Measurements from ENCODE around the gene RAP1GAP2.

Gene RAP1GAP2

DNA sequence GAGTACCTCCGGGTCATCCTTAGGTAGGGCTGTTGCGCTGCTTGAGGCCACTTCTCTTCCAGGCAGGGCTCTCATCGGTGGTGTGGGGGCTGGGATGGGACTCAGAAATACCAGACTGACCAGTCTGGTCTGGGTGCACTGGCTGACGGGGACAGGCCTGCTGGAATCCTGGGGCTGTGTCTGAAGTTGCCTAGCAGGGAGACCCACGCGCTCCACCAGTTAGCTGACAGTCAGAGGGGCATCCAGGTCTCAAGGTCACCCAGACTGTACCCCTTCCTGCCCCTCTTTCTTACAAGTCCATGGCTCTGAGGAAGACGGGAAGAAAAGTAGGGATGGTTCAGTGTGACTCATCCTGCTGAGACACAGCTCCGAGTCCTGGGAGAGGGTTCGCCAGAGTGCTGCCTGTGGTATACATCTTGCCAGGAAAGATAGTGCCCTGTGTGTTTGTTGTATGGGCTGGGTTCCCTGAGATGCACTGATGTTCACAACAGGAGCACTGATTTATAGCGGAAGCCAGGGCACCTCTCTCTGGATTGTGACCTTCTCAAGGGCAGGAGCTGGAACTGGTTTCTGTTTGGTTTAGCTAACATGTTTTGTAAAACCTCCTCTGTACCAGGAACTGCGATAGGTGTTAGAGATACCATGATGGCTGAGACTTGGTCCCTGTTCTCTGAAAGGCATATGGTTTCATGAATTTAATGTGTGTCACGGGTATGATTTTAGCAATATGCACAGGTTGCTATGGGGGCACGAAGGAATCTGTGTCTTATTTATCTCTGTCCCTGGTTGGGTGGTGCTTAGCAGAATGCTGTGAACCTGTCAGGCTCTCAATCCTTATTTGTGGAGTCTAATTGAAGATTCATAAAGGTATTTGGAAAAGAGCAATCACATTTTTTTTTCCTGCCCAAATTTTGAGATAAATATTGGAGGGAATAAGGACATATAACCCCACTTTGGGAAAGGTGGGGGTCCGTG is 169.7 kb downstream of the RAP1GAP2 start:
- H3K27ac ChIP-seq (ENCODE audit: low read length), result no peak overlapping the region

DNA sequence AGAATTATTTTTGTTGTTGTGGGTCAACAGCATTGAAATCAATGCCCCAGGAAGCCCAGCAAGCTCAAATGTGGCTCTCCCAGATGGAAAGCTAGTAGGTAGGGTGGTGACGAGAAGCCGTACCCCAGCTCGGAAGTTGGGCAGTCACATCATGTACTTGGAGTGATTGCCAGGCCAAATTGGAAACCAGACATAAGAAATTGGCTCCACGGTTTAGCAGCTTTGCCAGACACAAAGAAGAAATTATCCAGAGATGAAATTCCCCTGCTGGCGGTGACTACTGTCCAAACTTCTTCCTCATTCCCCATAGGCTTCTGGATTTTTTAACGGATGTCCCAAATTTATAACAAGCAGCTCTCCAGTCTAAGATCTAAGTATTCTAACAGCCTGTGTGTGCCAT is 171.3 kb downstream of the RAP1GAP2 start:
- peak overlapping the region; percentile 47 for H3K27ac ChIP-seq (ENCODE audit: low read length)
- H3K36me3 ChIP-seq (ENCODE audit: control insufficient read depth in 1 of 2, insufficient read depth in 2 of 2, low read length in 2 of 2), result no peaks in the 10 kb centered on the region
- no peaks in the 10 kb centered on the region for H3K9me3 ChIP-seq (ENCODE audit: control insufficient read depth in 1 of 2, low read length in 2 of 2)
- H3K4me3 ChIP-seq (ENCODE audit: low read depth in 1 of 2, low read length in 2 of 2), result no peak overlapping the region
- H3K27me3 ChIP-seq (ENCODE audit: low read depth, low read length), result no peaks in the 10 kb centered on the region
- H3K4me1 ChIP-seq (ENCODE audit: control insufficient read depth in 1 of 2, insufficient read depth in 2 of 2, low read length in 2 of 2), result peaks cover 6 to 7% of the 10 kb centered on the region in 2 donors

More for the DNA sequence above, 169.7 kb downstream of the RAP1GAP2 start:
- peaks cover 6 to 7% of the 10 kb centered on the region in 2 donors for H3K4me1 ChIP-seq (ENCODE audit: control insufficient read depth in 1 of 2, insufficient read depth in 2 of 2, low read length in 2 of 2)
- H3K9me3 ChIP-seq (ENCODE audit: control insufficient read depth in 1 of 2, low read length in 2 of 2), result no peaks in the 10 kb centered on the region
- no peaks in the 10 kb centered on the region for H3K27me3 ChIP-seq (ENCODE audit: low read depth, low read length)
- no peak overlapping the region for H3K4me3 ChIP-seq (ENCODE audit: low read depth in 1 of 2, low read length in 2 of 2)
- H3K36me3 ChIP-seq (ENCODE audit: control insufficient read depth in 1 of 2, insufficient read depth in 2 of 2, low read length in 2 of 2), result no peaks in the 10 kb centered on the region

DNA sequence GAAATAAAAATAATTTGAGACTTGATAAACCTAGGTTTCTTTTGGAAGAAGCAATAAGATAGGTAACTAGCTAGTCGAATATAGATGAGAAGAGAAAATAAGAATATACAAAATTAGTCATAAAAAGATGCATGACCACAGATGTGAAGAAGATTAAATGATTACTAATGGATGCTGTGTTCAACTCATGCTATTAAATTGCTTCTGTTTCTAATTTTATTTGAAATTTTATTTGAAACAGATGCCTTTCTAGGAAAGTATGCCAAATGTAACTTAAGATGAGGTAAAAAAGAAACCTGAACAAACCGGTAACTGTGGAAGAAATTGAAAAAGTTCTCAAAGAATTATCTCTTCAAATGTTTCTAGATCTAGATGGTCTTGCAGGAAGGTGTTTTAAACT is 175.6 kb downstream of the RAP1GAP2 start:
- Histone ChIP-seq H3K36me3 (ENCODE audit: control insufficient read depth in 1 of 2, insufficient read depth in 2 of 2, low read length in 2 of 2) (no peaks in the 10 kb centered on the region), H3K4me1 (ENCODE audit: control insufficient read depth in 1 of 2, insufficient read depth in 2 of 2, low read length in 2 of 2) (peaks cover 0 to 7% of the 10 kb centered on the region in 2 donors), H3K4me3 (ENCODE audit: low read depth in 1 of 2, low read length in 2 of 2) (no peak overlapping the region), H3K27me3 (ENCODE audit: low read depth, low read length) (no peaks in the 10 kb centered on the region), H3K9me3 (ENCODE audit: control insufficient read depth in 1 of 2, low read length in 2 of 2) (no peaks in the 10 kb centered on the region), H3K27ac (ENCODE audit: low read length) (no peak overlapping the region)

DNA sequence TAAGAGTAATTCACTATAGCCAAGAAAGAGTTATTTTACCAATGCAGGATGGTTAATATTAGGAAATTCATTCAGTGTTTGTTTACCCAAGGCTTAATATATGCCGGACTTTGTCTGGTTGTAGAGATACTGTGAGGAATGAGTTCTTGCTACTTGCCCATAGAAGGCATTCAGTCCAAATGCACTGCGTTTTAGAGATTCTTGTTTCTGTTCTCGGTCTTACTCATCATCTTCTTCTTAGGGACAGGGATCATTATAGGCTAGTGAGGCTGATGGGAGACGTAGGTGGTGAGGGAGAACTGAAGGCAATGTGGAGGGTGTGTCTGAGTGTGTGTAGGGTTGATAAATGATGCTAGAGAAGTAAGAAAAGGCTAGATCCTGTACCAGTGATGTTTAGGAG is 176.5 kb downstream of the RAP1GAP2 start:
- Histone ChIP-seq H3K9me3 (ENCODE audit: control insufficient read depth in 1 of 2, low read length in 2 of 2) (no peaks in the 10 kb centered on the region), H3K27ac (ENCODE audit: low read length) (no peak overlapping the region)

DNA sequence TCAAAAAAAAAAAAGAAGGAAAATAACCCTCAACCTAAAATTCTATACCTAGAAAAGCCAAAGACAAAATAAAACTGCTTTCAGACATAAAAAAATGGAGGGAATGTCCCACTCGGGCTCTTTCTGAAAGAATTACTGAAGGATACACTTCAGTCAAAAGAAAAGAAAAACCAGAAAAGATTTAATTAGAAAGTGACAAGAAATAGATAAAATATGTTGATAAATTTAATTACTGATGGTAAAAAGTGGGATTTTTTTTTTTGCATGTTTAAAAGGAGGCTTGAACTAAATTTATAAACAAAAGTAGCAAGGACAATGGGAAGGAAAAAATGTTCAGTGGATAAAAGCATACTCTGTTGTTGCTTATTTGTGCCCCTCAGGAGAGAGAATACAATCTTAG is 178.1 kb downstream of the RAP1GAP2 start:
- no peaks in the 10 kb centered on the region for H3K27me3 ChIP-seq (ENCODE audit: low read depth, low read length)
- H3K4me1 ChIP-seq (ENCODE audit: control insufficient read depth in 1 of 2, insufficient read depth in 2 of 2, low read length in 2 of 2), result no peaks in the 10 kb centered on the region
- no peak overlapping the region for H3K27ac ChIP-seq (ENCODE audit: low read length)
- no peaks in the 10 kb centered on the region for H3K9me3 ChIP-seq (ENCODE audit: control insufficient read depth in 1 of 2, low read length in 2 of 2)
- no peak overlapping the region for H3K4me3 ChIP-seq (ENCODE audit: low read depth in 1 of 2, low read length in 2 of 2)
- H3K36me3 ChIP-seq (ENCODE audit: control insufficient read depth in 1 of 2, insufficient read depth in 2 of 2, low read length in 2 of 2), result no peaks in the 10 kb centered on the region

More for the DNA sequence above, 176.5 kb downstream of the RAP1GAP2 start:
- Histone ChIP-seq H3K36me3 (ENCODE audit: control insufficient read depth in 1 of 2, insufficient read depth in 2 of 2, low read length in 2 of 2) (no peaks in the 10 kb centered on the region), H3K4me1 (ENCODE audit: control insufficient read depth in 1 of 2, insufficient read depth in 2 of 2, low read length in 2 of 2) (peaks cover 0 to under 1% of the 10 kb centered on the region in 2 donors), H3K27me3 (ENCODE audit: low read depth, low read length) (no peaks in the 10 kb centered on the region), H3K4me3 (ENCODE audit: low read depth in 1 of 2, low read length in 2 of 2) (no peak overlapping the region)

DNA sequence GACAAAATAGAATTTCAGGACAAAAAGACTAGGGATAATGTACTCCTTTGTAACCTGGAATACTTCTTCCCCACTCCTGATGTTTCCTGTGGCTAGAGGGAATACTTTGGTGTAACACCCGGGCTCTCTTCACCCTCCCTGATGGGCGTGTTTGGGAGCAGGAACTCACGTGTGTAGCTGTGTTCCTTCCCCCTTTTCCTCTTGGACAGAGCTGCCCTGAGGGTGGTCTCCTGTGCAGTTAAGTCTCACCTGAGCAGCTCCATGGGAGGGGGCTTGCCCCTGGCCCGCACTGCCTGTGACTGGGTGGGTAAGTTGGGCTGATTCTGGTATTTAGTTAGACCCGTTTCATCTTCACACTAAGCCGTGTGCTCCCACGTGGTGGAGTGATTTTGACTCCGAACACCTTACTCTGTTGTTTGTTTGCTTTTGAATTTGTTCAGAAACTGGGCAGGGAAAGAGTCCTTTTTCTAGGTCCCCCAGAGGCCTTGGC is 179.3 kb downstream of the RAP1GAP2 start:
- no peaks in the 10 kb centered on the region for H3K9me3 ChIP-seq (ENCODE audit: control insufficient read depth in 1 of 2, low read length in 2 of 2)
- H3K4me3 ChIP-seq (ENCODE audit: low read depth in 1 of 2, low read length in 2 of 2), result peak overlapping the region; percentile 38 to 59
- no peaks in the 10 kb centered on the region for H3K36me3 ChIP-seq (ENCODE audit: control insufficient read depth in 1 of 2, insufficient read depth in 2 of 2, low read length in 2 of 2)
- no peaks in the 10 kb centered on the region for H3K4me1 ChIP-seq (ENCODE audit: control insufficient read depth in 1 of 2, insufficient read depth in 2 of 2, low read length in 2 of 2)
- no peak overlapping the region for H3K27ac ChIP-seq (ENCODE audit: low read length)
- no peaks in the 10 kb centered on the region for H3K27me3 ChIP-seq (ENCODE audit: low read depth, low read length)

DNA sequence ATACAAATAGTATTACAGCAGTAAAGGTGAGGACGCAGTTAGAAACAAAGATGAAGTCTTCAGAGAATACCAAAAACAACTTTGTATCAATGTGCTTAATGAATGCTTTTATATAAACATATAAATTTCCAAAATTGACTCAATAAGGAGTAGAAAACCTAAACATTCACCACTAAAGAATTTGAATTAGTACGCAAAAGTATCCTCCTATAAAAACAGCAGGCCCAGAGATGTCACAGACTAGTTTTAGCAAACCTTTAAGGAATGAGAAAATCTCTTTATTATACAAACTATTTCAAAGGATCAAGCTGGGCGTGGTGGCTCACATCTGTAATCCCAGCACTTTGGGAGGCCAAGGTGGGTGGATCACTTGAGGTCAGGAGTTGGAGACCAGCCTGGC is 180.9 kb downstream of the RAP1GAP2 start:
- Histone ChIP-seq H3K27me3 (ENCODE audit: low read depth, low read length) (no peaks in the 10 kb centered on the region), H3K36me3 (ENCODE audit: control insufficient read depth in 1 of 2, insufficient read depth in 2 of 2, low read length in 2 of 2) (peaks cover 0 to 9% of the 10 kb centered on the region in 2 donors), H3K9me3 (ENCODE audit: control insufficient read depth in 1 of 2, low read length in 2 of 2) (no peaks in the 10 kb centered on the region), H3K27ac (ENCODE audit: low read length) (no peak overlapping the region), H3K4me3 (ENCODE audit: low read depth in 1 of 2, low read length in 2 of 2) (no peak overlapping the region), H3K4me1 (ENCODE audit: control insufficient read depth in 1 of 2, insufficient read depth in 2 of 2, low read length in 2 of 2) (peaks cover 0 to 1% of the 10 kb centered on the region in 2 donors)

DNA sequence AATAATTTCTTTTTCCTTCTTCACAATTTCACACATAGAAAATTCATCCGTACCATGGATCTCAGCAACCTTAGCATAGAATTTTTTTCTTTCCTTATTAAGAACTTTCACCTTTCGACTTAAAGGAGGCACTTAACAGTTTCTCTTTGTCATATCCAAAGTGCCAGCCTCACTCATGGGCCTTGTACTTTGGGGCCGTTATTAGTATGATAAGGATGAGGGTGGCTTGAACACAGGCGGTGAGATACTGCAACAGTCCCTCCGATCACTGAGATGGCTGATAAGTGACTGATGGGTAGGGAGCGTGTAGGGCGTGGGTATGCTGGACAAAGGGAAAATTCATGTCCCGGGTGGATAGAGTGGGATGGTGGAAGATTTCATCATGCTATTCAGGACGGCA is 181.9 kb downstream of the RAP1GAP2 start:
- Histone ChIP-seq H3K27ac (ENCODE audit: low read length) (no peak overlapping the region), H3K4me1 (ENCODE audit: control insufficient read depth in 1 of 2, insufficient read depth in 2 of 2, low read length in 2 of 2) (peaks cover 0 to 4% of the 10 kb centered on the region in 2 donors), H3K4me3 (ENCODE audit: low read depth in 1 of 2, low read length in 2 of 2) (no peak overlapping the region), H3K36me3 (ENCODE audit: control insufficient read depth in 1 of 2, insufficient read depth in 2 of 2, low read length in 2 of 2) (peaks cover 0 to 9% of the 10 kb centered on the region in 2 donors), H3K27me3 (ENCODE audit: low read depth, low read length) (no peaks in the 10 kb centered on the region), H3K9me3 (ENCODE audit: control insufficient read depth in 1 of 2, low read length in 2 of 2) (no peaks in the 10 kb centered on the region)

DNA sequence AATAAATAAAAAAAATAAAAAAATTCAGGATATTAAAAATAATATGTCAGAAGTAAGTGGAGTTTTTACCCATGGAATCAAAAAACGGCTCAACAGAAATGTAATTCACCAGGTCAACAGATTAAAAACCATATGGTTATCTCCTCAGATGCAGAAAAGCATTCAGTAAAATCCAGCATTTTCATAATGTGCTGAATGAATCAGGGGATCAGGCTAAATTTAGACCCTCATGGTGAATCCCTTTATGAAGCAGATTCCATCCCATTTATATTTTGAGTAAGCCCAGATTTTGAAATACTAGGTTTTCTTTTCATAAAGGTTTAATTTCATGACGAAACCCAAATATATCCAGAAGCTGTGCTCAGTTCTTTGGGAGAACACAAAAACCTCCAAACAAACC is 182.8 kb downstream of the RAP1GAP2 start:
- Histone ChIP-seq H3K4me3 (ENCODE audit: low read depth in 1 of 2, low read length in 2 of 2) (no peak overlapping the region), H3K36me3 (ENCODE audit: control insufficient read depth in 1 of 2, insufficient read depth in 2 of 2, low read length in 2 of 2) (peaks cover 0 to 9% of the 10 kb centered on the region in 2 donors), H3K4me1 (ENCODE audit: control insufficient read depth in 1 of 2, insufficient read depth in 2 of 2, low read length in 2 of 2) (peaks cover 0 to 4% of the 10 kb centered on the region in 2 donors), H3K27ac (ENCODE audit: low read length) (no peak overlapping the region), H3K9me3 (ENCODE audit: control insufficient read depth in 1 of 2, low read length in 2 of 2) (no peaks in the 10 kb centered on the region), H3K27me3 (ENCODE audit: low read depth, low read length) (no peaks in the 10 kb centered on the region)

DNA sequence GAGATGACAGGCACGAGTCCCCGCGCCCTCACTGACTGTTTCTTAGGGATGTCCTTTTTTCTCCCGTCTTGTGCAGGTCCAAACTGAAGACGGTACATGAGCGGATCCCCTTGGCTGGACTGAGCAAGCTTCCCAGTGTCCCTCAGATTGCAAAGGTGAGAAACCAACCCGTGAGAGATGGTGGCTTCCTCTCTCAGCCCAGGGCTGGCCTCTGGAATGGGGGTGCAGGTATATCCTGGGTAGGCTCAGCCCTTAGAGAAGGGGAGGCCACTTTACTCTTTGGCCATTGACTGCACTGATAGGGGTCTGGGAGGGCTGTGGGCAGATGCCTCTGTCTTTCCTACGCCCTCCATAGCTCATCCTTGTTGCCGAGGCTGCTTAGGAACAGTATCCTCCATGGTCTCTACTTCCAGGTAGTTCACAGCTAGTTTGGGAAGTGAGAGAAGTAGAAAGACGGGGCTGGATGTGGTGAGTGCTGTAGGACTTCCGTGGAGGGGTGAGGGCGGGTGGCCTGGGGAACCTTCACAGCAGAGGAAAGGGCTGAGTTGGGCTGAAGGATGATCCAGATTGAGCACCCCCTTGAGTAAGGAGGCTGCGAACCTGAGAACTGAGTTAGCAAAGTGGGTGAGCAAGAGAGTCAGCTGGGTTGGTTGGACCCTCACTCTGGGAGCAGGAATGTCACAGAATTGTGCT is 184.1 kb downstream of the RAP1GAP2 start:
- peaks cover 0 to 4% of the 10 kb centered on the region in 2 donors for H3K4me1 ChIP-seq (ENCODE audit: control insufficient read depth in 1 of 2, insufficient read depth in 2 of 2, low read length in 2 of 2)
- no peak overlapping the region for H3K27ac ChIP-seq (ENCODE audit: low read length)
- no peaks in the 10 kb centered on the region for H3K9me3 ChIP-seq (ENCODE audit: control insufficient read depth in 1 of 2, low read length in 2 of 2)
- H3K27me3 ChIP-seq (ENCODE audit: low read depth, low read length), result no peaks in the 10 kb centered on the region
- peaks cover 0 to 9% of the 10 kb centered on the region in 2 donors for H3K36me3 ChIP-seq (ENCODE audit: control insufficient read depth in 1 of 2, insufficient read depth in 2 of 2, low read length in 2 of 2)
- no peak overlapping the region for H3K4me3 ChIP-seq (ENCODE audit: low read depth in 1 of 2, low read length in 2 of 2)

DNA sequence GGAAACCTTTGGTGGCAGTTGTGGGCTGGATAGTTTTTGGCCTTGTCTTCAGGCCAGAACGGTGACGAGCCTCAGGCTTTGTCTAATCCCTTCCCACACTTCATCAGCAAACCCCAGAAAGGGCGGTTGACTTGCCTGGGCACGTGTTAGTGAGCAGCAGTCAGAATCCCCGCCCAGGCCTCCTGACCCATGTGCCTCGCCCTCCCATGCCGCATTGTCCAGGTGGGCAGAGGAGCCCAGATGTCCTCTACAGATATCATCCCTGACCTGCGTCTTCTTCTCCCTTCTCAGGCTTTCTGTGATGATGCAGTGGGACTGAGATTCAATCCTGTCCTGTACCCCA is 184.6 kb downstream of the RAP1GAP2 start:
- Histone ChIP-seq H3K4me3 (ENCODE audit: low read depth in 1 of 2, low read length in 2 of 2) (no peak overlapping the region), H3K36me3 (ENCODE audit: control insufficient read depth in 1 of 2, insufficient read depth in 2 of 2, low read length in 2 of 2) (peaks cover 4 to 9% of the 10 kb centered on the region in 2 donors)

More for the DNA sequence above, 184.6 kb downstream of the RAP1GAP2 start:
- Histone ChIP-seq H3K27ac (ENCODE audit: low read length) (no peak overlapping the region), H3K4me1 (ENCODE audit: control insufficient read depth in 1 of 2, insufficient read depth in 2 of 2, low read length in 2 of 2) (peaks cover 0 to 4% of the 10 kb centered on the region in 2 donors), H3K9me3 (ENCODE audit: control insufficient read depth in 1 of 2, low read length in 2 of 2) (no peaks in the 10 kb centered on the region), H3K27me3 (ENCODE audit: low read depth, low read length) (no peaks in the 10 kb centered on the region)
